ENCODE measurements around the gene CCM2.
A peak's percentile ranks its signal among the peaks of the same experiment; 100 is the strongest.

CCM2 gene

DNA sequence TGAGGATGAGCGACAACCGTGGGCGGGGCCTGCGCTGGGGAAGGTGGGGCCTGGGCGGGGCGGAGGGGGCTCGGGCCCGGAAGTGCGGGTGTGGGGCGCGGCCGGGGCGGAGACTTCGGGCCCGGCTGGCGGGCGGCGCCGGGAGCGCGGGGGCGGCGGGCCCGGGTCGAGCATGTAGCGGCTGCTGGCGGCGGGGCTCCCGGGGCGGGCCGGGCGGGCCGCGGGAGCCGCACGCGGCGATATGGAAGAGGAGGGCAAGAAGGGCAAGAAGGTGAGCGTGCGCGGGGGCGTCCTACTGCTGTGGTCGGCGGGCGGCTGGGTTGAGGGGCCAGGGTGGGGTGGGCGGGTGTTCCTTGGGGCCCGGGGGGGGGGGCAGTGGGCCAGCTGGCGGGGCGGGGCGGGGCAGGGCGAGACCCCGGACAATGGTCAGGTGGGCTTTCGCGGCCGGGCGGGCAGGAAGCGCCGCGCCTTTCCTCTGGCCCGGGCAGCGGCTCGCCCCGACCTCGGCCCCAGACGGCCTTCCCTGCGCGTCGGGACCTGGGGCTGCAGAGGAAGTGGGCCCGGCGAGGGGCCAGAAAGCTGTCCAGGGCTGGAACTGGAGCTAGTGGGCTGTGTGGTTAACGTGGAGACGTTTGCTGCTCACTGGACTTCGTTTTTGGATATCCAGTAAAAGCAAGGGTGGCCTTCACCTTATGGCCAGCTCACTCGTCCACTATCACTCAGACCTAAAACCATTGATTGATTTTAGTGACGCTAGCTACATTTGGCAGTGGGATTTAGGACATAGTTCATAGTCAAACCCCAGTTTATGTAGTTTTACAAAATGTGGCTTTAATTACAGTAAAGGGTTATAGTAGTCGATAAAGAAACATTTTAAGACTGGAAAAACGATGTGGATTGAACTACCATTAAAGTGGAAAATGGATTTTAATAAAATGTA lies at the start of gene CCM2:
CCM2 (plus strand) TSS at position 109 of the 940 bp plus-strand sequence; CDS start at position 242, 133 bp downstream.
- peak; percentile 56 for DNase-seq (ENCODE audit: low spot score)

- no peak for DNase-seq (ENCODE audit: low spot score)
These were observed 46.8 kb upstream of the CCM2 start for GRCh38 chr7:44953156-44953555.

DNA sequence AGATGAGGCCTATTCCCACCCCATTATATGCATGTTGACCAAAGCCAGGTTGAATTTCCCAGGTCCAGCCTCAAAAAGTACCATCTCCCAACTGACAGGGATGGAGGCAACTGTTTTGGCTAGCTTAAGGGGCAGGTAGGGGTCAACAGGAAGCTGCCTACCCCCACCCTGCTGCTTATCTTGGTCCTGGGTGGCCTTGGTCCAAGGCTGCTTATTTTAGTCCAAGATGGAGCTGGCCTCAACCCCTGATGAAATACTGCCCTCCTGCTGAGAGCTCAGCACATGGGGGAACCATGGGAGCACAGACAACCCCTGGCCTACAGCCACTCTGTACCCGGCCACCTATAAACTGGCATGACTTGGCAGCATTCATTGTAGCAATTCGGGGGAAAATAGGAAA lies 44.3 kb upstream of the CCM2 start:
- no peak for DNase-seq (ENCODE audit: low spot score)

DNA sequence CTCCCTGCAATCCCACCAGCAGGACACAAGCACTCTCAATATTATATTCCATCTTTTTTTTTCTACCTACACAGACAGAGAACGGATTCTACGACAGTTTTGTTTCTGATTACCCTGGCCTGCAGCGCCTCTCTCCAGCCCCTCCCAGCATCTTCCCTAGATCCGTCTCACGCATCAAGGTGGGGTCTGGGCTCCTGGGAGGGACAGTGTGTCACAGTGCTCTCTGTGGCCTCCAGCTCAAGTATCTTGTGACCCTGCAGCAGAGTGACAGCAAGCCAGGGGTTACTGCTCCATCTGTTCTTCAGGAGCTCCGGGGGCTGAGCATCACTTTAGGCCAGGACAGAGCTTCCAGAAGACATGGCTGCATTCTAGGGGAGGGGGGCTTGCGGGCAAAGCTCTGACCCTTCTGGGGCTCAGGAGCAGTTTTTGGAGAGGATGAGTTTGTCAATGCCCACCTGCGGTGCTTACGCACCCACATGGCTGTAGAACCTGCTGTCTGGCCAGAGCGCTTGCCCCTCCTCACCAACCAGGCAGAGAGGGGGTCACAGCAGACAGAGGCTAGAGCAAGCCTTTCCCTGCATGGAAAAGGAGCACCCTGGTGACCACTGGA lies 43.7 kb upstream of the CCM2 start:
- DNase-seq (ENCODE audit: low spot score): no peak

DNA sequence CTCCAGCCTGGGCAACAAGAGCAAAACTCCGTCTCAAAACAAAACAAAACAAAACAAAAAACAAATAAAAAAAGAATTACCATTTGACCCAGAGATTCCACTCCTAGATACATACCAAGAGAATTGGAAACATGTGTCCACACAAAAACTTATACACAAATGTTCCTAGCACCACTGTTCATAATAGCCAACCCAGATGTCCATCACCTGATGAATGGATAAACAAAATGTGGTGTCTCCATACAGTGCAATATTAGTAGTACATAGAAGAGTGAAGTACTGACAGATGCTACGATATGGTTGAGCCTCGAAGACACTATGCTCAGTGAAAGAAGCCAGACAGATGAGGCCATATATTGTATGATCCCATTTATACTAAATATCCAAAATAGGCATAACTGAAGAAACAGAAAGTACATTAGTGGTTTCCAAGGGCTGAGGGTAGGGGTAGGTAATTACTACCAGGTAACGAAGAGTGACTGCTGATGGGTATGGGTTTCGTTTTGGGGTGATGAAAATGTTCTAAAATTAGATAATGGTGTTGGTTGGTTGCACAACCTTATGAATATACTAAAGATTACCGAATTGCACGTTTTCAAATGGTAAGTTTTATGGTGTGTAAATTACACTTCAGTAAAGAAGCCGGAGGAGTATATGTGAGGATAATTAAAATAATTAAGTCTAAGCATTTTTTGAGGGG lies 41.2 kb upstream of the CCM2 start:
- no peak for DNase-seq (ENCODE audit: low spot score)

DNA sequence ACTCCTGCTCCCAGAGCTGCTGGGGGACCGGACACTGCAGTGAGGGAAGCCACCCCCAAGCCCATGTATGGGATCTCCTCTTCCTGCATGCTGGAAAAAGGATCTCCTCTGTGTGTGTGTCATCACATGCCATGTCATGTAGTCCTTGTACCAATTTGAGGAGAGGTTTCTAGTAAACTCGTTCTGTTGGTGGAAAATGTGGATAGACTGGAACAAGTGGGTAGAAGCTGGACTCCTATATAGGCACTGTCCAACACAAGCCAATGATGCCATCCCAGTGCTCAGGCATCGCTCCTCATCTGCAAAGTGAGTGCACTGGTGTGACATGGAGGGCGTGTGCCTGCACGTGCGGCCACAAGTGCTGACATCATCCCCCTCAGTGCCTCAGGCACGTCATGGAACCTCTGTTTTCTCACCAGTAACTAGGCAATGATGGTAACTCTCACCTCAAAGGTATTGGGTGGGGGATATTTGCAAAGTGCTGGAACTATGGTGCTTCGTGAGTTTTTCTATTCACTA lies 40.5 kb upstream of the CCM2 start:
- DNase-seq (ENCODE audit: low spot score): no peak

DNA sequence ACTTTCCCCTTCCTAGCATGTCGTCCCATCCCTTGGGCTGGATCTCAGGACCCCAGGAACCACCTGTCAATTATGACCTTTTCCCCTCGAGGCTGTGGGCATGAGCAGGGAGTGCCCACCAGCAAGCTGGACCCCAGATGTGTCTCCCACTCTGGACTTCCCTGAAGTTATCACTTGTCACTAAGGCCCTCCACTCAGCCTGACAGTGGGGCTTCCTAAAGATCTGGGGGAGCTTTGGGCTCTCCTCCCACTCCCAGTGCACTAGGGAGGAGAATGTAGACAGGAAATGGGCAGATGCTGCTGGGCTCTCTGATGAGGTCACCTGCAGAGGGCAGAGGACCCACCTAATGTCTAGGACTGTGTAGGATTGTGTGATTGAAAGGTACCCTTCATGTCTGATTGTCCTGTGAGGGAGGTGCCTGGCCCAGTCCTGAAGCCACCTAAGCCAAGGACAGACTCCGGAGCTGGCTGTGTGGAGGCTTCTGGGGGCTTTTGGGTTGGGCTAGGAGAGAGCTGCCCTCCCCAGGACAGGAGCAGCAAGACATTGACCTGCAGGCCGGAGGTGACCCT lies 39.9 kb upstream of the CCM2 start:
- no peak for DNase-seq (ENCODE audit: low spot score)

DNA sequence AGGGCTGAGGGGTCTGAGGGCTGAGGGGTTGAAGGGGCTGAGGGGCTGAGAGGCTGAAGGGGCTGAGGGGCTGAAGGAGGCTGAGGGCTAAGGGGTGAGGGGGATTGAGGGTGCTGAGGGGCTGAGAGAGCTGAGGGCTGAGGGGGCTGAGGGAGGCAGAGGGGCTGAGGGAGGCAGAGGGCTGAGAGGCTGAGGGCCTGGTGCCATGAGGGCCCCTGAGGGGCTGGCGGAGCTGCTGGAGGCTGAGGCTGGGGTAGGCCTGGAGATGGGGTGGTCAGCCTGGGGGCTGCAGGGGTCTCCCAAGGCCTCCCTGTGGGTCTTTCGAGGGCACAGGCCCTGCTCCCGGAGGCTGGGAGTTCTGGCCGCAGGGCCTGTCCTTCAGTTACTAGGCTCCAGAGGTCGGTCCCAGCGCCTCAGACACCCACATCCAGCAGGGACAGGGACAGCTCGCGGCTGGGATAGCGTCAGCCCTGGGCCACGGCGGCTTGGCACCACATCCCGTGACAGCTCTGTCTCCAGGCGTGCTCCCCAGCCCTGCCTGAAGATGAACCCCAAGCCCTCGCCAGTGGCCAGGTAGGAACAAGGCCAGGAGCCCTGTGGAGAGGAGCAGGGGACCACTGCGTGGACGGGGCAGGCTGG lies 38.0 kb upstream of the CCM2 start:
- DNase-seq (ENCODE audit: low spot score): no peak

DNA sequence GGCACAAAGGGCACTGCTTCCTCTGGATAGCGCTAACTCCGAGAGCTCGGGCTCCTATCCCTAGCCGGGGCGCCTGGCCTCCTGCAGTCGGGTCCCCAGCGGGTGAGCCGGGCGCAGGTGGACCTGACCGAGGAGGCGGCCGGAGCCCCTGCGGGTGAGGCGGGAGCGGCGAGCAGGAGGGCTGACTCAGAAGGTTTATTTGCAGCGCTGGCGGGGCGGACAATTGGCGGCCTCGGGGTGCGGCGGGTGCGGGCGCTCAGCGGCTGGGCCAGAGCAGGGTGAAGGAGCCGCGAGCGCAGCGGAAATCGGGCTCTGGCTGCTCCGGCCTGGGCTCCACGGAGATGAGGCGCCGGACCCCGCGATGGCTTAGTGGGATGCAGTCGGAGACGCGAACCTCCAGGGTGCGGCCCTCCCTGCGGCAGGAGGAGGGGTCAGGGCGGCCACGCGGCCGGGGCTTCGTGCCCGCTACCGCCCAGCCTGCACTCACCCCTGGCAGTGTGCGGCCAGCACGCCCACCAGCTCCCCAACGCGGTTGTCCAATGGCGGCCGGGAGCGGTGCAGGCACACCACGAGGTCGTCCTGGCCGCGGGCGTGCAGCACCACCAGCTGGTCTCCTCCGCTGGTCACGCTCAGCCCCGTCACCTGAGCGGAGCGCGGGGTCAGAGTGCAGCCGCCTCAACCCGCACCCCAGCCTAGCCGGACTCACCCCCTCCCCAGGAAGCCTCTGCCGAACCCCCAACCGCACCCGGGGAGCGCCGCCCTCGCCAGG lies 37.3 kb upstream of the CCM2 start:
- DNase-seq (ENCODE audit: low spot score): no peak

DNA sequence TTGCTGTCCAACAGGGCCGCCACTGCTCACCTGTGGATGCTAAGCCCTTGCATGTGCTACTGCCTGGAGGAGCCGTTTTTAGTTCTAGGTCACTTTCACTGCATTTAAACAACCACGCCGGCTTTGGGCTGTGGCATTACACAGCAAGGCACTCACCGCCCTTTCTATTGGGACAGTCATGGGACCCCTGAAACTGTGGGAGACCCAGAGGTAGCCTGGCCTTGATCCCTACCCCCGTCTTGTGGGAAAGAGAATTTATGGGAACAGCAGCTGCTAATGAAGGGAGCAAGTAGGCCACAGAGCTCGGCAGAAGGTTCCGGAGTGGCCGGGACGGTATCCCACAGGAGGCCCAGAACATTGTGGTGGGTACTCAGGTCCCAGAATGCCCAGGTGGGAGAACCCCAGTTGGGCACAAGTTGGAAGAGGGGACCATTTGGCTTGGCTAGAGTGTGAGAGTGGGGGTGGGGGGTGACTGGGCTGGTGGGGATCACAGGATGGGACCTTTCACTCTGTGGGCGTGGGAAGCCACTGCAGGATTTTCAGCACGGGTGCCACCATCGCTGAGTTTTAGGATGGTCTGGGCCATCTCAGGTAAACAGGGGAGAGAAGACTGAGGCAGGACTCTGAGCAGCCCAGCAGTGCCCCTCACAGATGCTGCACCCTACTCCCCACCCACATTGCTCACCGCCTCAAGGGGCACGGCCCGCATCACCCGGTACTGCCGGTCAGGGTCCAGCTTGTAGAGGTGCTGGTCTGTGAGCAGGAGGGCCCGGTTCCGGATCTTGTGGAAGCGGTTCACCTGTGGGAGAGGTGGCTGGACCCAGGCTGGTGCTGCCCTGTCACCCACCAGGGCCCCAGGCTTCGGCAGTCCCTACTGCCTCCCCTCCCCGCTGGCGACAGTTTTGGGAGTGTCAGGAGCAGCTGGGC lies 36.4 kb upstream of the CCM2 start:
- DNase-seq (ENCODE audit: low spot score): no peak

DNA sequence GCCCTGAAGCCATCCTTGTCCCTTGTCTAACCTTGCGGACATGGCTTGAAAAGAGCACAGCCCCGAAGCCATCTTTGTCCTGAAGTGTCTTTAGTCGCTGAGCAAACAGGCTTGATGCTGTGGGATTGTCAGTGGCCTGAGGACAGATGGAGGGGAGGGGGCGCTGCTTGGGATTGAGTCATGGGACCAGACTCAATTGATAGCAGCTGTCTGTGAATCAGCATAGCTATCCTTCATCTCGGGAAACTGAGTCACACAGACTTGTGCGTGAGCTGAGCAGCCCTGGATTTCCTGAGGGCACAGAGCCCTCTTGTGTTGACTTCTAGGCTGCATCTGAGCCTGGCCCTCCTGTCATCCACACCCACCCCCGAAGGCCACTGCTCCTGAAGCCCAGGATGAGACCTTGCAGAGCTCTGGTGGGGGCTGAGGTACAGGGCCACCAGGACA lies 35.6 kb upstream of the CCM2 start:
- DNase-seq (ENCODE audit: low spot score): peak; percentile 64

GRCh38 chr7:44964831-44965440 lies 35.1 kb upstream of the CCM2 start:
- DNase-seq (ENCODE audit: low spot score): no peak

DNA sequence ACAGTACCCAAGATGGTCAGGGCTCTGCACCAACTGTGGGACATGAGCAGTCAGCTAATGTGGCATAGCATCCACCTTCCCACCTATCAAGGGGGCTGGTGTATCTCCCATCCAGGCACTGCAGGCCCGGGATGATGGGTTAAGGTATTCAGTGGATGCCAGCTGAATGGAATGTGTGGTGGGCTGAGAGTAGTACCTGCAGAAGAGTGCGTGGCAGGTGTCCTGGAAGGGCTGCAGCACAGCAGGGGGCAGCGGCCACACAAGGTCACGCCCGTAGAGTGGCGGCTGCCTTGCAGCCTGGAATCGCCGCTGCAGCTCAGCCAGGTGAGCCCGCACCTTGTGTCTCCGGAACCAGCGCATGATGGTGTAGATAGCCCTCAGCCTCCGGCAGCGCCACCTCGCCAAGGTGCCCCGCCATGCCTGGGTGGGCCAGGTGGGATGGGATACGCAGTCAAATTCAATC lies 34.5 kb upstream of the CCM2 start:
- no peak for DNase-seq (ENCODE audit: low spot score)

DNA sequence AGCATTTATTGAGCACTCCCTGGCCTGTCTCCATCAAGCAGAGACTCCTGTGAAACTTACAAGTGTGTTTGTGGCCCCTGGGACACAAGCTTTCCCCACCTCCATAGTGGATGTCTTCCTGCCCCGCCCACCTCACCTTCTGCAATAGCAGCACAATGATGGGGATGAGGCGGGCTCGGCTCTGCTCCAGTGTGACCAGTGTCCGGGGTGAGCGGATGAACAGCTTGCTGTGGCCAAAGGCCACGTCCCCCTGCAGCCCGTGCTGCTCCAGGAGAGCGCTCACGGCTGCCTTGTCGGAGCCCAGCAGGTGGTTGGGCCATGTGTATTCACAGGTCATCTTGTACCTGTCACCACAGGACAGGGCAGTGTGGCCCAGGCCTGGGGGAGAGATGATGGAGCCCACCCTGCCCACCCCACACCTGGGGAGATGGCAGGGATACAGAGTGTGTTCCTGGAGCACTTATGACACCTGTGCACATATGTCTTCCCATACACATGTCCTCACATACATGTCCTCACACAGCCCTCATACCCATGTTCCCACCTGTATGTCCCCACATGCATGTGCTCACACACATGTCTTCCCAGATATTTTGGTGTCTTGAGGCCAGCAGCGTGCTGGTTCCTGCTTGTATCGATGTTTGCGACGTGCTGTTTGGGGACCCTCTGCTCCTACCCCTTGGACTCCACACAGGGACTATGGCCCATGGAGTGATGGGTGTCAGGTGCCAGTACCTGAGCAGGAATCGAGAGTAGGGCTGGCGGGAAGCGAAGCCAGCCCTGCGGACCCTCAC lies 33.9 kb upstream of the CCM2 start:
- DNase-seq (ENCODE audit: low spot score): no peak

GRCh38 chr7:44966731-44967538 lies 33.1 kb upstream of the CCM2 start:
- DNase-seq (ENCODE audit: low spot score): no peak

GRCh38 chr7:44967571-44968446 lies 32.2 kb upstream of the CCM2 start:
- peak; percentile 91 for DNase-seq (ENCODE audit: low spot score)
